ENCODE measurements around the gene RBP7.
"Not testable (repeated sequence)": the region's sequence is repeated elsewhere in the genome, so short reads cannot be mapped to it uniquely, and the experiment has no call there.

RBP7 gene

DNA sequence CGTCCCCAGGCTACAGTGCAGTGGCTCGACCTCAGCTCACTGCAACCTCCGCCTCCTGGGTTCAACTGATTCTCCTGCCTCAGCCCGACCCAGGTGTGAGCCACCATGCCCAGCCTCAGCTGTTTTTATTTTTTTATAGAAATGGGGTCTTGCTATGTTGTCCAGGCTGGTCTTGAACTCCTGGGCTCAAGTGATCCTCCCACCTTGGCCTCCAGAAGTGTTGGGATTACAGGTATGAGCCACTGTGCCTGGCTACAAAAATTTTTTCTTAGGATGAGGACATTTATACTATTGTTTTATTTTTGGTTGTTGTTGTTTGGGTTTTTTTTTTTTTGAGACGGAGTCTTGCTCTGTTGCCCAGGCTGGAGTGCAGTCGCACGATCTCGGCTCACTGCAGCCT is 8.2 kb downstream of the RBP7 start:
- H3K4me1 ChIP-seq (ENCODE audit: control insufficient read depth, insufficient read depth, low read length); H3K4me3 ChIP-seq (ENCODE audit: low read length); H3K9ac ChIP-seq (ENCODE audit: low read depth, low read length); H3K9me3 ChIP-seq (replicated peaks; ENCODE audit: low read length); H3K4me2 ChIP-seq (ENCODE audit: low read length); H3K36me3 ChIP-seq (ENCODE audit: insufficient read depth, low read length): not testable (repeated sequence)
- H3K27me3 ChIP-seq (ENCODE audit: control insufficient read depth, insufficient read depth, low read length), result peaks cover 14% of the 10 kb centered on the region

DNA sequence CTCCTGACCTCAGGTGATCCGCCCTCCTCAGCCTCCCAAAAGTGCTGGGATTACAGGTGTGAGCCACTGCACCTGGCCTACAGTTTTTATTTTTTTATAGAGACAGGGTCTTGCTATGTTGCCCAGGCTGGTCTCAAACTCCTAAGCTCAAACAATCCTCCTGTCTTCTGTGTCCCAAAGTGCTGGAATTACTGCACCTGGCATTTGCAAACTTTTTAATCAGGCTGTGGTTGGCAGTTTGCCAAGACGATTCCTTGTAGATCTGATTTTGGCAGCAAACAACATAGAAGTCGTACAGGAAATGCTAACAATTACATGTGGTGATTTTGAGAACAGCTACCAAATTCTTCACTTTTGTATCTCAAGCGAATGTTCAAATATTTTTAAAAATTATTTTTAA is 10.1 kb downstream of the RBP7 start:
- H3K4me2 ChIP-seq (ENCODE audit: low read length), result no peak overlapping the region
- no peaks in the 10 kb centered on the region for H3K36me3 ChIP-seq (ENCODE audit: insufficient read depth, low read length)
- no peaks in the 10 kb centered on the region for H3K4me1 ChIP-seq (ENCODE audit: control insufficient read depth, insufficient read depth, low read length)
- H3K4me3 ChIP-seq (ENCODE audit: low read length), result no peak overlapping the region
- peaks cover 6% of the 10 kb centered on the region for H3K27me3 ChIP-seq (ENCODE audit: control insufficient read depth, insufficient read depth, low read length)
- H3K9ac ChIP-seq (ENCODE audit: low read depth, low read length), result no peak overlapping the region
- H3K9me3 ChIP-seq (replicated peaks; ENCODE audit: low read length), result no peaks in the 10 kb centered on the region

- Histone ChIP-seq H3K4me1 (ENCODE audit: control insufficient read depth, insufficient read depth, low read length) (no peaks in the 10 kb centered on the region), H3K9ac (ENCODE audit: low read depth, low read length) (no peak overlapping the region), H3K4me3 (ENCODE audit: low read length) (no peak overlapping the region), H3K36me3 (ENCODE audit: insufficient read depth, low read length) (no peaks in the 10 kb centered on the region), H3K9me3 (replicated peaks; ENCODE audit: low read length) (no peaks in the 10 kb centered on the region), H3K4me2 (ENCODE audit: low read length) (no peak overlapping the region), H3K27me3 (ENCODE audit: control insufficient read depth, insufficient read depth, low read length) (no peaks in the 10 kb centered on the region)
These were observed 17.0 kb downstream of the RBP7 start for GRCh38 chr1:10014016-10014415.

GRCh38 chr1:10019561-10019960 is 22.5 kb downstream of the RBP7 start:
- H3K4me2 ChIP-seq (ENCODE audit: low read length), result no peak overlapping the region

GRCh38 chr1:10020086-10020485 is 23.1 kb downstream of the RBP7 start:
- H3K36me3 ChIP-seq (ENCODE audit: insufficient read depth, low read length), result no peaks in the 10 kb centered on the region
- no peak overlapping the region for H3K4me3 ChIP-seq (ENCODE audit: low read length)
- no peaks in the 10 kb centered on the region for H3K27me3 ChIP-seq (ENCODE audit: control insufficient read depth, insufficient read depth, low read length)
- H3K4me2 ChIP-seq (ENCODE audit: low read length), result no peak overlapping the region
- H3K4me1 ChIP-seq (ENCODE audit: control insufficient read depth, insufficient read depth, low read length), result no peaks in the 10 kb centered on the region
- H3K9ac ChIP-seq (ENCODE audit: low read depth, low read length), result no peak overlapping the region
- no peaks in the 10 kb centered on the region for H3K9me3 ChIP-seq (replicated peaks; ENCODE audit: low read length)

More at GRCh38 chr1:10019561-10019960, 22.5 kb downstream of the RBP7 start:
- Histone ChIP-seq H3K4me3 (ENCODE audit: low read length) (no peak overlapping the region), H3K4me1 (ENCODE audit: control insufficient read depth, insufficient read depth, low read length) (no peaks in the 10 kb centered on the region), H3K27me3 (ENCODE audit: control insufficient read depth, insufficient read depth, low read length) (no peaks in the 10 kb centered on the region), H3K36me3 (ENCODE audit: insufficient read depth, low read length) (no peaks in the 10 kb centered on the region), H3K9ac (ENCODE audit: low read depth, low read length) (no peak overlapping the region), H3K9me3 (replicated peaks; ENCODE audit: low read length) (no peaks in the 10 kb centered on the region)

GRCh38 chr1:10020678-10021077 is 23.6 kb downstream of the RBP7 start:
- not testable (repeated sequence) for H3K4me1 ChIP-seq (ENCODE audit: control insufficient read depth, insufficient read depth, low read length); H3K9me3 ChIP-seq (replicated peaks; ENCODE audit: low read length); H3K4me2 ChIP-seq (ENCODE audit: low read length); H3K9ac ChIP-seq (ENCODE audit: low read depth, low read length); H3K4me3 ChIP-seq (ENCODE audit: low read length); H3K36me3 ChIP-seq (ENCODE audit: insufficient read depth, low read length); H3K27me3 ChIP-seq (ENCODE audit: control insufficient read depth, insufficient read depth, low read length)

DNA sequence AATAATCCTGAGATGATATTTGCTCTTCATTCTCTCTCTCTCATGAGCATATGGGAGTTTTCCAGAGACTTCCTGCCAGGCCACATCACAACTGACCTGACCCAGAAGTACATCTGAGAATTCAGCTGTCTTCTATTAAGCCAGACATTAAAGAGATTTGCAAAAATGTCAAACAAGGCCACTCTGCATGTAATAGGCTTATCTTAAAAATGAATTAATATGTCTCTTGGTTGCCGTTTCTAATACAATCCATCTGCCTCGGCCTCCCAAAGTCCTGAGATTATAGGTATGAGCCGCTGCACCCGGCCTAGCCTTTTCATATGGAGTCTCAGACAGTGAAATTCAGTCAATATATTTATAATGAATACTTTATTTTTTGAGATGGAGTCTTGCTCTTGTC is 25.0 kb downstream of the RBP7 start:
- not testable (repeated sequence) for H3K9ac ChIP-seq (ENCODE audit: low read depth, low read length); H3K9me3 ChIP-seq (replicated peaks; ENCODE audit: low read length); H3K4me1 ChIP-seq (ENCODE audit: control insufficient read depth, insufficient read depth, low read length); H3K36me3 ChIP-seq (ENCODE audit: insufficient read depth, low read length); H3K27me3 ChIP-seq (ENCODE audit: control insufficient read depth, insufficient read depth, low read length); H3K4me3 ChIP-seq (ENCODE audit: low read length); H3K4me2 ChIP-seq (ENCODE audit: low read length)

GRCh38 chr1:10022656-10023055 is 25.6 kb downstream of the RBP7 start:
- Histone ChIP-seq H3K36me3 (ENCODE audit: insufficient read depth, low read length) (no peaks in the 10 kb centered on the region), H3K27me3 (ENCODE audit: control insufficient read depth, insufficient read depth, low read length) (no peaks in the 10 kb centered on the region), H3K4me3 (ENCODE audit: low read length) (no peak overlapping the region), H3K9me3 (replicated peaks; ENCODE audit: low read length) (no peaks in the 10 kb centered on the region), H3K4me1 (ENCODE audit: control insufficient read depth, insufficient read depth, low read length) (no peaks in the 10 kb centered on the region), H3K9ac (ENCODE audit: low read depth, low read length) (no peak overlapping the region), H3K4me2 (ENCODE audit: low read length) (no peak overlapping the region)

DNA sequence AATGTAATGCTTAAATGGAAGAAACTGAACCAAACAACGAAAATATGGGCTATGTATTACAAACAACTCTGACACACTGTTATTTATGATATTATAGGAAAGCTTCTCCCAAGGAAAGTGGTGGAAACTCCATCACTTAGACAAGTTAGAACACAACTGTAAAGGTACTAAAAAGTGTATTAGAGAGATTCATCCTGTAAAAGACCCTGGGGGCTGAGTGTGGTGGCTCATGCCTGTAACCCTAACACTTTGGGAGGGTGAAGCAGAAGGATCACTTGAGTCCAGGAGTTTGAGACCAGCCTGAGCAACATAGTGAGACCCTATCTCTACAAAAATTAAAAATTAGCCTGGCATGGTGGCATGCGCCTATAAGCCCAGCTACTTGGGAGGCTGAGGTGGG is 28.3 kb downstream of the RBP7 start:
- Histone ChIP-seq H3K4me1 (ENCODE audit: control insufficient read depth, insufficient read depth, low read length) (no peaks in the 10 kb centered on the region), H3K4me2 (ENCODE audit: low read length) (no peak overlapping the region), H3K4me3 (ENCODE audit: low read length) (no peak overlapping the region), H3K9ac (ENCODE audit: low read depth, low read length) (no peak overlapping the region), H3K27me3 (ENCODE audit: control insufficient read depth, insufficient read depth, low read length) (no peaks in the 10 kb centered on the region), H3K36me3 (ENCODE audit: insufficient read depth, low read length) (no peaks in the 10 kb centered on the region), H3K9me3 (replicated peaks; ENCODE audit: low read length) (no peaks in the 10 kb centered on the region)

DNA sequence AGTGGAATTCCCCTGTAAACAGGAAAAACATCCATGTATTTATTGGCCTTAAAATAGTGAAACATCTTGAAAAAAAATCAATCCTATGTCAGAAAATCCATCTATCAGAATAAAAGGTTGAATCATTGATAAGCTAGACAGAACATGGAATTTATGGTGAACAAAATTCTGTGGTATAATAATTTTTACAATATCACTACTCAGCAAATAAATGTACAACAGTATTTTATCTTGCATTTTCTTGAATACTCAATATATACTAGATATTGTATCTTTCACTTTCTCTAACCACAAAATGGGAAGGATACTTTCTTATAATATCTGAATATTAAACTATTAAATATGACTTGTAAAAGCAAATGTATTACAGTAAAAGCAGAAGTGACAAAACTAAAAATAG is 30.0 kb downstream of the RBP7 start:
- peaks cover 12% of the 10 kb centered on the region for H3K4me1 ChIP-seq (ENCODE audit: control insufficient read depth, insufficient read depth, low read length)
- H3K4me3 ChIP-seq (ENCODE audit: low read length), result no peak overlapping the region
- no peak overlapping the region for H3K9ac ChIP-seq (ENCODE audit: low read depth, low read length)
- no peaks in the 10 kb centered on the region for H3K36me3 ChIP-seq (ENCODE audit: insufficient read depth, low read length)
- no peaks in the 10 kb centered on the region for H3K27me3 ChIP-seq (ENCODE audit: control insufficient read depth, insufficient read depth, low read length)
- H3K9me3 ChIP-seq (replicated peaks; ENCODE audit: low read length), result no peaks in the 10 kb centered on the region
- no peak overlapping the region for H3K4me2 ChIP-seq (ENCODE audit: low read length)

- H3K4me3 ChIP-seq (ENCODE audit: low read length); H3K9ac ChIP-seq (ENCODE audit: low read depth, low read length); H3K4me2 ChIP-seq (ENCODE audit: low read length); H3K27me3 ChIP-seq (ENCODE audit: control insufficient read depth, insufficient read depth, low read length); H3K9me3 ChIP-seq (replicated peaks; ENCODE audit: low read length); H3K36me3 ChIP-seq (ENCODE audit: insufficient read depth, low read length): not testable (repeated sequence)
- H3K4me1 ChIP-seq (ENCODE audit: control insufficient read depth, insufficient read depth, low read length), result peaks cover 16% of the 10 kb centered on the region
These were observed 32.0 kb downstream of the RBP7 start for GRCh38 chr1:10028956-10029500.

GRCh38 chr1:10031461-10031860 is 34.4 kb downstream of the RBP7 start:
- Histone ChIP-seq H3K4me3 (ENCODE audit: low read length) (no peak overlapping the region), H3K4me2 (ENCODE audit: low read length) (peak overlapping the region; percentile 34), H3K36me3 (ENCODE audit: insufficient read depth, low read length) (no peaks in the 10 kb centered on the region), H3K4me1 (ENCODE audit: control insufficient read depth, insufficient read depth, low read length) (peaks cover 20% of the 10 kb centered on the region), H3K27me3 (ENCODE audit: control insufficient read depth, insufficient read depth, low read length) (no peaks in the 10 kb centered on the region), H3K9ac (ENCODE audit: low read depth, low read length) (no peak overlapping the region), H3K9me3 (replicated peaks; ENCODE audit: low read length) (no peaks in the 10 kb centered on the region)

Measured in skeletal muscle satellite cell (primary cell).